HCT116 (cell line): Measurements from ENCODE around the gene ZNF157. TPM values are rescaled to one million over a fixed set of nuclear protein-coding genes. Genes with fewer than 3 reads are reported as not detected.
"Not testable (repeated sequence)": the region's sequence is repeated elsewhere in the genome, so short reads cannot be mapped to it uniquely, and the experiment has no call there.

Experiments
- ATAC-seq: fragments of 200-7000 bp; cut with Tn5 transposase; 2 replicates; pipeline ENCODE4 v1.9.1; 2020; ENCODE audit warnings: mild to moderate bottlenecking, moderate library complexity
- BruUV-seq: library from RNA; stranded (reverse); fragments of 400-500 nt; replicated peaks from 2 replicates; lab custom pipeline; 2021; lab: Mats Ljungman, UMichigan
- CTCF ChIA-PET: fragments of 300-600 bp; sonication (Branson Sonifier 250); formaldehyde crosslinking; loops from one replicate; lab custom pipeline; 2021; ENCODE audit warnings: antibody characterized with exemption; lab: Charles Lee
- POLR2A ChIA-PET: fragments of 300-600, 350-600 bp; sonication (Branson Sonifier 250); formaldehyde crosslinking; loops from one replicate; lab custom pipeline; 2021; ENCODE audit warnings: antibody characterized with exemption; lab: Charles Lee
- RAD21 ChIA-PET, 2 experiments: fragments of 300-600 bp; sonication (Branson Sonifier 250); formaldehyde crosslinking; loops; one replicate each; lab custom pipeline; 2023; ENCODE audit warnings: low total read pairs in 2 of 2; ENCODE audit not compliant: uncharacterized antibody in 2 of 2, unreplicated experiment in 2 of 2, low non-redundant PET in 1 of 2; lab: Charles Lee
- DNase-seq: peaks from one replicate; pipeline ENCODE4 v3.0.0-alpha.2; 2010; ENCODE audit warnings: low read depth, low spot score
- H2AFZ ChIP-seq: fragments of 200-600 bp; shearing (Covaris generic), sonication (generic); 2 replicates; pipeline ENCODE4 v1.6.1; 2017; ENCODE audit warnings: low read depth, mixed run types, mixed read lengths, antibody characterized with exemption, low read length; ENCODE audit not compliant: poor library complexity, severe bottlenecking
- H3K27ac ChIP-seq: 2 replicates; pipeline ENCODE4 v1.5.1; 2012; ENCODE audit warnings: low read depth, low read length
- H3K27me3 ChIP-seq: fragments of 200-600 bp; sonication (generic); 2 replicates; pipeline ENCODE4 v1.6.1; 2016; ENCODE audit warnings: mixed run types, low read length, mixed read lengths; ENCODE audit not compliant: insufficient read depth
- H3K36me3 ChIP-seq, 2 experiments: fragments of 200-500 bp in 1 of 2; fragments of 200-600 bp in 1 of 2; sonication (Bioruptor generic) in 1 of 2; sonication (generic) in 1 of 2; 2 replicates each; pipeline versions ENCODE4 v1.5.1 to v1.6.1; 2014 to 2016; ENCODE audit warnings: low read length in 2 of 2, inconsistent platforms in 1 of 2, mixed read lengths in 1 of 2, mixed run types in 1 of 2; ENCODE audit not compliant: insufficient read depth in 2 of 2, control insufficient read depth in 1 of 2
- H3K4me1 ChIP-seq, 2 experiments: fragments of 200-600 bp in 1 of 2; sonication (generic) in 1 of 2; 2 replicates each; pipeline versions ENCODE4 v1.5.1 to v1.6.1; 2012 to 2017; ENCODE audit warnings: low read length in 2 of 2, inconsistent platforms in 1 of 2, mild to moderate bottlenecking in 1 of 2, mixed read lengths in 1 of 2, mixed run types in 1 of 2, moderate library complexity in 1 of 2; ENCODE audit not compliant: insufficient read depth in 2 of 2, control insufficient read depth in 1 of 2
- H3K4me2 ChIP-seq: fragments of 200-600 bp; sonication (generic); 2 replicates; pipeline ENCODE4 v1.6.1; 2017; ENCODE audit warnings: mixed run types, low read length, mixed read lengths
- H3K4me3 ChIP-seq, 2 experiments: fragments of 200-600 bp in 1 of 2; sonication (generic) in 1 of 2; replicated peaks in 1 of 2; 2 replicates each; pipeline ENCODE4 v1.5.1; 2011 to 2016; ENCODE audit warnings: low read length in 2 of 2, control low read depth in 1 of 2, low read depth in 1 of 2, mild to moderate bottlenecking in 1 of 2, mixed read lengths in 1 of 2, mixed run types in 1 of 2
- H3K79me2 ChIP-seq: fragments of 200-600 bp; sonication (generic); 2 replicates; pipeline ENCODE4 v1.6.1; 2017; ENCODE audit warnings: mild to moderate bottlenecking, mixed run types, low read length, moderate library complexity, mixed read lengths; ENCODE audit not compliant: insufficient read depth
- H3K9ac ChIP-seq: fragments of 200-600 bp; sonication (generic); 2 replicates; pipeline ENCODE4 v1.6.1; 2016; ENCODE audit warnings: low read length, mixed read lengths
- H3K9me2 ChIP-seq: fragments of 200-600 bp; sonication (generic), shearing (Covaris generic); 2 replicates; pipeline ENCODE4 v1.6.1; 2017; ENCODE audit warnings: mixed run types, mild to moderate bottlenecking, moderate library complexity; ENCODE audit not compliant: insufficient read depth
- H3K9me3 ChIP-seq, 2 experiments: fragments of 200-500 bp in 1 of 2; fragments of 200-600 bp in 1 of 2; sonication (Bioruptor generic) in 1 of 2; sonication (generic) in 1 of 2; 2 replicates each; pipeline ENCODE4 v1.6.1; 2014 to 2017; ENCODE audit warnings: low read length in 2 of 2, mixed read lengths in 2 of 2, inconsistent platforms in 1 of 2, low read depth in 1 of 2, mild to moderate bottlenecking in 1 of 2, mixed run types in 1 of 2, moderate library complexity in 1 of 2; ENCODE audit not compliant: control insufficient read depth in 1 of 2, insufficient read depth in 1 of 2
- H4K20me1 ChIP-seq: fragments of 200-600 bp; sonication (generic), shearing (Covaris generic); 2 replicates; pipeline ENCODE4 v1.6.1; 2017; ENCODE audit warnings: mixed run types, mild to moderate bottlenecking, moderate library complexity; ENCODE audit not compliant: insufficient read depth
- EZH2phosphoT487 ChIP-seq: fragments of 200-600 bp; IDR thresholded peaks from 2 replicates; pipeline ENCODE4 v1.6.1; 2018; ENCODE audit warnings: antibody characterized with exemption, borderline replicate concordance
- FOSL1 ChIP-seq: IDR thresholded peaks from 2 replicates; pipeline ENCODE4 v1.6.1; 2012; ENCODE audit warnings: low read depth
- RAD21 ChIP-seq: IDR thresholded peaks from 2 replicates; pipeline ENCODE4 v1.6.1; 2012; ENCODE audit warnings: low read depth, mild to moderate bottlenecking
- REST ChIP-seq: IDR thresholded peaks from 2 replicates; pipeline ENCODE4 v1.6.1; 2012; ENCODE audit warnings: low read depth
- SRF ChIP-seq: IDR thresholded peaks from 2 replicates; pipeline ENCODE4 v1.6.1; 2012; ENCODE audit warnings: low read depth
- TCF7L2 ChIP-seq: IDR thresholded peaks from 2 replicates; pipeline ENCODE4 v1.7.0; 2011; ENCODE audit warnings: borderline replicate concordance, inconsistent platforms; ENCODE audit not compliant: insufficient read depth, insufficient read length; ENCODE audit errors: extremely low read depth
- intact Hi-C: fragments of 100-400 bp; cut with micrococcal nuclease; formaldehyde crosslinking; loops from 2 replicates; pipeline ENCODE4 v1.10.0; 2022
- total RNA-seq: library from RNA; stranded (reverse); gene quantifications from one replicate; pipeline ENCODE4 v1.2.1, GENCODE V29; 2021; ENCODE audit not compliant: unreplicated experiment
- TF ChIP-seq, protein P1 (sequence below): IDR thresholded peaks from 2 replicates; pipeline ENCODE4 v1.6.1; 2012

ZNF157 gene
- total RNA-seq, 1 experiment from 2014 or later = not detected

DNA sequence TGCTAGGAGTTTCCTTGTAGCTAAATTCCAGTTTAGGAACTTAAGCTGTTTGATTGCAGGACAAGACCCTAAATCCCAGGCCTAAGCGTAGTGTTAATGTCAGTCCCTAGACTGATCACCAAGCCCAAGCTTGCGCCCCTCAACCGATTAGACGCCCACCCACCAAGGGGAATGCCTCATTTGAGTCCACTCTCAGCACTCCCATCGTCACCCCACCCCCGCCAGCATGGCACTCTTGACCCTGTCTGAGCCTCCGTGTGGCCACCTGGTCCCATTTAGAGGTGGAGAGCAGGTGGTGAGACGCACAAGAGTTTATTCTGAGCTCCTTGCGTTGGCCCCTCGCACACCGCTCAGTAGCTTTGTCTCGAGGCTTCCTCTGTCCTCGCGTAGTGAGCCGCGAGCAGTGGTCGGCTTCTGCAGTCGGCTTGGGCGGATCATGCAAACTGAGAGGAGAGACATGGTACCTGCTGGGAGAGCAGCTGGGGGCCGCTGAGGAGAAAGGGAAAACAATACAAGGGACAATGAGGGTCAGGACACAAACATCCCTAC lies 48.5 kb upstream of the ZNF157 start (continued):
- no peak for TF ChIP-seq EZH2phosphoT487

DNA sequence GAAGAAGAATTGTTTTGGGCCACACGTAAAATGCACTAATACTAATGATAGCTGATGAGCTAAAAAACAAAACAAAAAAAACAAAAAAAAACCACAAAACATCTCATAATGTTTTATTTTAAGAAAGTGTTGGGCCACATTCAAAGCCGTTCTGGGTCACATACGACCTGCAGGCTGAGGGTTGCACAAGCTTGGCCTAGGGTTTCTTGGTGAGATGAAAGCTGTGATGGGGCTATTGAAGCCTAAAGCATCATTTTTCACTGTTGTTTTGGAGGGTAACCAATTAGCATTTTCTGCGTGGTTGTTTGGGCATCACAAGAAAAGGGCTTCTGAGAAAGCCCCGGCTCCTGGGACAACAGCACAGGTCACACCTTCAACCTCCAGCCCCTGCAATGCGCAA lies 42.5 kb upstream of the ZNF157 start:
- Histone ChIP-seq H4K20me1 (no peaks in the 10 kb centered on the region), H3K9me2 (no peaks in the 10 kb centered on the region), H3K27me3 (no peaks in the 10 kb centered on the region), H3K36me3 (no peaks in the 10 kb centered on the region), H3K79me2 (no peaks in the 10 kb centered on the region), H3K4me1 (no peaks in the 10 kb centered on the region), H3K4me3 (no peak overlapping the region), H3K27ac (no peak overlapping the region), H3K9ac (no peak overlapping the region), H3K9me3 (no peaks in the 10 kb centered on the region), H3K4me2 (no peak overlapping the region), H2AFZ (no peak overlapping the region)
- ChIA-PET POLR2A (no interaction called here), RAD21 (no interaction called here), CTCF (no interaction called here)
- intact Hi-C loops = no loop called here
- no peak for TF ChIP-seq REST
- TF ChIP-seq, protein P1, sequence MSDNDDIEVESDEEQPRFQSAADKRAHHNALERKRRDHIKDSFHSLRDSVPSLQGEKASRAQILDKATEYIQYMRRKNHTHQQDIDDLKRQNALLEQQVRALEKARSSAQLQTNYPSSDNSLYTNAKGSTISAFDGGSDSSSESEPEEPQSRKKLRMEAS = no peak
- no peak for TF ChIP-seq SRF
- no peak for TF ChIP-seq FOSL1
- TF ChIP-seq RAD21 = no peak
- no peak for TF ChIP-seq TCF7L2
- BruUV-seq = no TSS peak
- ATAC-seq (no peak), DNase-seq (no peak)

GRCh38 chrX:47332729-47333128 lies 37.6 kb upstream of the ZNF157 start:
- ATAC-seq, CTCF ChIA-PET, H3K4me1 ChIP-seq, H4K20me1 ChIP-seq, intact Hi-C loops, H3K4me2 ChIP-seq, H2AFZ ChIP-seq, BruUV-seq, RAD21 ChIA-PET, H3K27ac ChIP-seq, DNase-seq, H3K9me2 ChIP-seq, H3K9me3 ChIP-seq, H3K79me2 ChIP-seq, H3K36me3 ChIP-seq, H3K27me3 ChIP-seq, H3K9ac ChIP-seq, POLR2A ChIA-PET, H3K4me3 ChIP-seq: not testable (repeated sequence)
